ENCODE measurements around the gene ERGIC3. TPM values are rescaled to one million over a fixed set of nuclear protein-coding genes. Genes with fewer than 3 reads are reported as not detected.

The ERGIC3 gene
- 372 and 382 TPM in 2 replicates for polyA plus RNA-seq (2014; cell fraction: cytosol; rRNA removed)
- polyA plus RNA-seq (2014; cell fraction: nucleus; rRNA removed): 407 and 481 TPM in 2 replicates

GRCh38 chr20:35541783-35542662, at the start of gene ERGIC3:
Gene ERGIC3, plus strand, starts transcription at chr20:35542078. Its CDS starts 20 bp downstream, at chr20:35542098.
- DNase-seq (ENCODE audit: low spot score): peak; percentile 99

GRCh38 chr20:35492352-35492751, 49.5 kb upstream of the ERGIC3 start:
- no peak for DNase-seq (ENCODE audit: low spot score)

GRCh38 chr20:35496481-35496880, 45.4 kb upstream of the ERGIC3 start:
- no peak for DNase-seq (ENCODE audit: low spot score)

GRCh38 chr20:35497320-35497719, 44.6 kb upstream of the ERGIC3 start:
- no peak for DNase-seq (ENCODE audit: low spot score)

GRCh38 chr20:35497780-35498189, 44.1 kb upstream of the ERGIC3 start:
- no peak for DNase-seq (ENCODE audit: low spot score)

- no peak for DNase-seq (ENCODE audit: low spot score)
These were observed 42.6 kb upstream of the ERGIC3 start for GRCh38 chr20:35499271-35499670.

GRCh38 chr20:35502352-35502751, 39.5 kb upstream of the ERGIC3 start:
- DNase-seq (ENCODE audit: low spot score): no peak

GRCh38 chr20:35503281-35503680, 38.6 kb upstream of the ERGIC3 start:
- no peak for DNase-seq (ENCODE audit: low spot score)

GRCh38 chr20:35503841-35504561, 37.9 kb upstream of the ERGIC3 start:
- no peak for DNase-seq (ENCODE audit: low spot score)

- DNase-seq (ENCODE audit: low spot score): no peak
These were observed 37.1 kb upstream of the ERGIC3 start for GRCh38 chr20:35504751-35505150.

- no peak for DNase-seq (ENCODE audit: low spot score)
These were observed 35.7 kb upstream of the ERGIC3 start for GRCh38 chr20:35506179-35506578.

- no peak for DNase-seq (ENCODE audit: low spot score)
These were observed 34.8 kb upstream of the ERGIC3 start for GRCh38 chr20:35506872-35507638.

GRCh38 chr20:35508493-35509218, 33.2 kb upstream of the ERGIC3 start:
- DNase-seq (ENCODE audit: low spot score): no peak

- DNase-seq (ENCODE audit: low spot score): no peak
These were observed 30.7 kb upstream of the ERGIC3 start for GRCh38 chr20:35510951-35511735.

GRCh38 chr20:35511814-35512420, 30.0 kb upstream of the ERGIC3 start:
- peak; percentile 42 for DNase-seq (ENCODE audit: low spot score)

- no peak for DNase-seq (ENCODE audit: low spot score)
These were observed 27.4 kb upstream of the ERGIC3 start for GRCh38 chr20:35514371-35514932.

- DNase-seq (ENCODE audit: low spot score): no peak
These were observed 26.5 kb upstream of the ERGIC3 start for GRCh38 chr20:35515341-35515740.

- no peak for DNase-seq (ENCODE audit: low spot score)
These were observed 25.8 kb upstream of the ERGIC3 start for GRCh38 chr20:35515949-35516645.

GRCh38 chr20:35517125-35517524, 24.8 kb upstream of the ERGIC3 start:
- no peak for DNase-seq (ENCODE audit: low spot score)
